Astrocyte (in vitro differentiated cells and primary cell): ENCODE data around the gene PPIA. TPM values are rescaled to one million over a fixed set of nuclear protein-coding genes. Genes with fewer than 3 reads are reported as not detected.
A peak's percentile ranks its signal among the peaks of the same experiment; 100 is the strongest.
"Not testable (repeated sequence)": the region's sequence is repeated elsewhere in the genome, so short reads cannot be mapped to it uniquely, and the experiment has no call there.

Experiments
- DNase-seq: peaks from one replicate; pipeline ENCODE4 v3.0.0-alpha.2; 2010; ENCODE audit warnings: low read depth
- FAIRE-seq: peaks from 2 replicates; lab custom pipeline; 2011; peaks lifted over from hg19 to GRCh38; lab: Jason Lieb, UNC
- H2AFZ ChIP-seq: 2 replicates; pipeline ENCODE4 v1.6.0; 2012; ENCODE audit warnings: low read depth, low read length, inconsistent platforms
- H3K27ac ChIP-seq: 2 replicates; pipeline ENCODE4 v1.5.1; 2011; ENCODE audit warnings: low read depth, low read length, inconsistent platforms
- H3K27me3 ChIP-seq: 2 replicates; pipeline ENCODE4 v1.6.0; 2011; ENCODE audit warnings: low read length, inconsistent platforms; ENCODE audit not compliant: insufficient read depth
- H3K36me3 ChIP-seq: 2 replicates; pipeline ENCODE4 v1.5.1; 2011; ENCODE audit warnings: low read length, inconsistent platforms; ENCODE audit not compliant: insufficient read depth
- H3K4me1 ChIP-seq: 2 replicates; pipeline ENCODE4 v1.5.1; 2011; ENCODE audit warnings: low read length, inconsistent platforms; ENCODE audit not compliant: insufficient read depth
- H3K4me2 ChIP-seq: 2 replicates; pipeline ENCODE4 v1.6.0; 2012; ENCODE audit warnings: low read length, inconsistent platforms
- H3K4me3 ChIP-seq: 2 replicates; pipeline ENCODE4 v1.5.1; 2011; ENCODE audit warnings: low read depth, mild to moderate bottlenecking, low read length, inconsistent platforms; ENCODE audit not compliant: insufficient read depth
- H3K79me2 ChIP-seq: 2 replicates; pipeline ENCODE4 v1.6.0; 2012; ENCODE audit warnings: mild to moderate bottlenecking, low read length, inconsistent platforms; ENCODE audit not compliant: insufficient read depth
- H3K9ac ChIP-seq: 2 replicates; pipeline ENCODE4 v1.6.0; 2012; ENCODE audit warnings: mild to moderate bottlenecking, low read length, inconsistent platforms
- H3K9me3 ChIP-seq: 2 replicates; pipeline ENCODE4 v1.5.1; 2012; ENCODE audit warnings: low read depth, mild to moderate bottlenecking, low read length, inconsistent platforms; ENCODE audit not compliant: insufficient read depth
- H4K20me1 ChIP-seq: 2 replicates; pipeline ENCODE4 v1.6.0; 2012; ENCODE audit warnings: low read length, inconsistent platforms; ENCODE audit not compliant: insufficient read depth
- H3K27ac Mint-ChIP-seq: one replicate; pipeline ENCODE4 v1.8.0; 2021; ENCODE audit warnings: mild to moderate bottlenecking, mixed read lengths; ENCODE audit not compliant: unreplicated experiment
- H3K27me3 Mint-ChIP-seq: one replicate; pipeline ENCODE4 v1.8.0; 2021; ENCODE audit warnings: low read depth, mixed read lengths; ENCODE audit not compliant: unreplicated experiment
- H3K36me3 Mint-ChIP-seq: one replicate; pipeline ENCODE4 v1.8.0; 2021; ENCODE audit warnings: low read depth, mixed read lengths; ENCODE audit not compliant: unreplicated experiment
- H3K4me1 Mint-ChIP-seq: one replicate; pipeline ENCODE4 v1.8.0; 2021; ENCODE audit warnings: low read depth, mixed read lengths; ENCODE audit not compliant: unreplicated experiment
- H3K4me3 Mint-ChIP-seq: one replicate; pipeline ENCODE4 v1.8.0; 2021; ENCODE audit warnings: mild to moderate bottlenecking, moderate library complexity, mixed read lengths; ENCODE audit not compliant: unreplicated experiment
- H3K9me3 Mint-ChIP-seq: one replicate; pipeline ENCODE4 v1.8.0; 2021; ENCODE audit warnings: mild to moderate bottlenecking, mixed read lengths; ENCODE audit not compliant: unreplicated experiment
- EZH2 ChIP-seq: IDR thresholded peaks from 2 replicates; pipeline ENCODE4 v1.6.1; 2012; ENCODE audit warnings: mild to moderate bottlenecking, low read length, inconsistent platforms; ENCODE audit not compliant: insufficient read depth
- total RNA-seq: library from RNA; stranded (reverse); gene quantifications from 2 replicates; pipeline ENCODE4 v1.2.1, GENCODE V29; 2021
- TF ChIP-seq, protein P1 (sequence below): IDR thresholded peaks from 2 replicates; pipeline ENCODE4 v1.5.1; 2011; ENCODE audit warnings: low read depth, mild to moderate bottlenecking, inconsistent platforms, low read length, moderate library complexity; ENCODE audit not compliant: insufficient read depth

PPIA gene
- total RNA-seq, 1 donor from 2014 or later: 1,628 TPM

- not testable (repeated sequence) for H3K36me3 ChIP-seq, H3K9ac ChIP-seq, H3K9me3 ChIP-seq, H3K4me1 Mint-ChIP-seq, H3K27me3 ChIP-seq, FAIRE-seq, H3K27ac ChIP-seq, H3K9me3 Mint-ChIP-seq, H3K4me2 ChIP-seq, H3K36me3 Mint-ChIP-seq, H2AFZ ChIP-seq, H3K4me3 ChIP-seq, H3K4me1 ChIP-seq, H3K27ac Mint-ChIP-seq, H3K4me3 Mint-ChIP-seq, H3K27me3 Mint-ChIP-seq, DNase-seq
- H3K79me2 ChIP-seq: peaks cover 87% of the 10 kb centered on the region
- peaks cover 65% of the 10 kb centered on the region for H4K20me1 ChIP-seq
Measured at GRCh38 chr7:44843440-44843839, 47.0 kb downstream of the PPIA start.

GRCh38 chr7:44845451-44845850 is 49.0 kb downstream of the PPIA start:
- H3K4me2 ChIP-seq: peak overlapping the region; percentile 93
- Mint-ChIP-seq H3K27ac (no peak overlapping the region), H3K4me1 (peaks cover 8% of the 10 kb centered on the region), H3K4me3 (no peak overlapping the region), H3K9me3 (no peaks in the 10 kb centered on the region), H3K36me3 (no peaks in the 10 kb centered on the region), H3K27me3 (no peaks in the 10 kb centered on the region)
- no peak overlapping the region for H3K27ac ChIP-seq
- DNase-seq (no peak), FAIRE-seq (no peak)
- no peak overlapping the region for H2AFZ ChIP-seq
- no peaks in the 10 kb centered on the region for H3K36me3 ChIP-seq
- H3K79me2 ChIP-seq: peaks cover 70% of the 10 kb centered on the region
- H3K4me3 ChIP-seq: no peak overlapping the region
- no peak for TF ChIP-seq EZH2
- TF ChIP-seq, protein P1, sequence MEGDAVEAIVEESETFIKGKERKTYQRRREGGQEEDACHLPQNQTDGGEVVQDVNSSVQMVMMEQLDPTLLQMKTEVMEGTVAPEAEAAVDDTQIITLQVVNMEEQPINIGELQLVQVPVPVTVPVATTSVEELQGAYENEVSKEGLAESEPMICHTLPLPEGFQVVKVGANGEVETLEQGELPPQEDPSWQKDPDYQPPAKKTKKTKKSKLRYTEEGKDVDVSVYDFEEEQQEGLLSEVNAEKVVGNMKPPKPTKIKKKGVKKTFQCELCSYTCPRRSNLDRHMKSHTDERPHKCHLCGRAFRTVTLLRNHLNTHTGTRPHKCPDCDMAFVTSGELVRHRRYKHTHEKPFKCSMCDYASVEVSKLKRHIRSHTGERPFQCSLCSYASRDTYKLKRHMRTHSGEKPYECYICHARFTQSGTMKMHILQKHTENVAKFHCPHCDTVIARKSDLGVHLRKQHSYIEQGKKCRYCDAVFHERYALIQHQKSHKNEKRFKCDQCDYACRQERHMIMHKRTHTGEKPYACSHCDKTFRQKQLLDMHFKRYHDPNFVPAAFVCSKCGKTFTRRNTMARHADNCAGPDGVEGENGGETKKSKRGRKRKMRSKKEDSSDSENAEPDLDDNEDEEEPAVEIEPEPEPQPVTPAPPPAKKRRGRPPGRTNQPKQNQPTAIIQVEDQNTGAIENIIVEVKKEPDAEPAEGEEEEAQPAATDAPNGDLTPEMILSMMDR: no peak
- no peaks in the 10 kb centered on the region for H3K9me3 ChIP-seq
- H3K9ac ChIP-seq: no peak overlapping the region
- peaks cover 16% of the 10 kb centered on the region for H3K4me1 ChIP-seq
- peaks cover 60% of the 10 kb centered on the region for H4K20me1 ChIP-seq
- H3K27me3 ChIP-seq: no peaks in the 10 kb centered on the region

DNA sequence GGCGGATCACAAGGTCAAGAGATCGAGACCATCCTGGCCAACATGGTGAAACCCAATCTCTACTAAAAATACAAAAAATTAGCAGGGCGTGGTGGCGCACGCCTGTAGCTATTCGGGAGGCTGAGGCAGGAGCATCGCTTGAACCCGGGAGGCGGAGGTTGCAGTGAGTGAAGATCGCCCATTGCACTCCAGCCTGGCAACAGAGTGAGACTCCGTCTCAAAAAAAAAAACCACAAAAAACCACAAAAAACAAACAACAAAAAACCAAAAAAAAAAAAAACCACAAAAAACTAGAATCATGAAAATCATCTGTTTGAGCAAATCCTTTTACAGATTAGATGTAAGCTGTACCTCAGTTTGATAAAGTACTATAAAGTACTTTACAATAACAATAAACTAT is 49.9 kb downstream of the PPIA start:
- Mint-ChIP-seq H3K4me3 (peak overlapping the region; percentile 95), H3K27ac (peak overlapping the region; percentile 51)
- Histone ChIP-seq H3K4me3 (peak overlapping the region; percentile 100), H3K9ac (peak overlapping the region; percentile 96), H3K4me2 (peak overlapping the region; percentile 93), H4K20me1 (peaks cover 51% of the 10 kb centered on the region), H3K79me2 (peaks cover 62% of the 10 kb centered on the region), H3K4me1 (peaks cover 16% of the 10 kb centered on the region), H3K27ac (peak overlapping the region; percentile 86)
- not testable (repeated sequence) for H3K36me3 ChIP-seq, H3K36me3 Mint-ChIP-seq, H2AFZ ChIP-seq, DNase-seq, H3K27me3 Mint-ChIP-seq, H3K9me3 ChIP-seq, H3K9me3 Mint-ChIP-seq, FAIRE-seq, H3K4me1 Mint-ChIP-seq, H3K27me3 ChIP-seq
